ENCODE measurements around the gene KLRC3. TPM values are rescaled to one million over a fixed set of nuclear protein-coding genes. Genes with fewer than 3 reads are reported as not detected.
A peak's percentile ranks its signal among the peaks of the same experiment; 100 is the strongest.

KLRC3 gene
- total RNA-seq, 1 experiment from 2014 or later = not detected

DNA sequence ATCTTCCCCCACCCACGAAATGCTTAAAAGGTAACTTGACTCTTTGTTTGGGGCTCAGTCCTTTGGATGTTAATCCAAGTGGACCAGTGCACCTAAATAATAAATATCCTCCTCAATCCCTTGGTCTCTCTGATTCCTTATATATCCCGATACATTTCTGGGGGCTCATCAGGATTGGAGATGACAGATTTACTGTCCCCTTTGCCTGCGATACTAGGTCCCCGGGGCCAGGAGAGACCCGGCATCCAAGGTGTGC lies 56.8 kb downstream of the KLRC3 start:
- Mint-ChIP-seq H3K4me1 (peaks cover 38% of the 10 kb centered on the region), H3K36me3 (peaks cover 9% of the 10 kb centered on the region), H3K9me3 (peaks cover 15% of the 10 kb centered on the region), H3K27me3 (ENCODE audit: low read depth) (no peaks in the 10 kb centered on the region), H3K27ac (no peak overlapping the region), H3K4me3 (no peak overlapping the region)
- no peak for TF ChIP-seq ZNF219 (CRISPR knock-in tag; IDR thresholded peaks at IDR 0.05; ENCODE audit: borderline replicate concordance)
- ATAC-seq (no peak), DNase-seq (ENCODE audit: low spot score) (no peak)
- POLR2A ChIA-PET = no interaction called here
- CTCF ChIA-PET = no interaction called here

GRCh38 chr12:10362828-10363657 lies 57.4 kb downstream of the KLRC3 start:
- H3K4me1 Mint-ChIP-seq = peaks cover 32% of the 10 kb centered on the region
- DNase-seq (ENCODE audit: low spot score) (no peak), ATAC-seq (no peak)
- TF ChIP-seq, protein P1, sequence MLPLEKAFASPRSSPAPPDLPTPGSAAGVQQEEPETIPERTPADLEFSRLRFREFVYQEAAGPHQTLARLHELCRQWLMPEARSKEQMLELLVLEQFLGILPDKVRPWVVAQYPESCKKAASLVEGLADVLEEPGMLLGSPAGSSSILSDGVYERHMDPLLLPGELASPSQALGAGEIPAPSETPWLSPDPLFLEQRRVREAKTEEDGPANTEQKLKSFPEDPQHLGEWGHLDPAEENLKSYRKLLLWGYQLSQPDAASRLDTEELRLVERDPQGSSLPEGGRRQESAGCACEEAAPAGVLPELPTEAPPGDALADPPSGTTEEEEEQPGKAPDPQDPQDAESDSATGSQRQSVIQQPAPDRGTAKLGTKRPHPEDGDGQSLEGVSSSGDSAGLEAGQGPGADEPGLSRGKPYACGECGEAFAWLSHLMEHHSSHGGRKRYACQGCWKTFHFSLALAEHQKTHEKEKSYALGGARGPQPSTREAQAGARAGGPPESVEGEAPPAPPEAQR (CRISPR knock-in tag; IDR thresholded peaks at IDR 0.05) = no peak
- no peak for TF ChIP-seq ZNF396 (CRISPR knock-in tag; IDR thresholded peaks at IDR 0.05; ENCODE audit: borderline replicate concordance)
- TF ChIP-seq TEAD1 (CRISPR knock-in tag; IDR thresholded peaks at IDR 0.05) = no peak
- no peak for TF ChIP-seq PRDM15 (CRISPR knock-in tag; IDR thresholded peaks at IDR 0.05)
- no peak for TF ChIP-seq MXD4 (CRISPR knock-in tag; IDR thresholded peaks at IDR 0.05; ENCODE audit: borderline replicate concordance)
- TF ChIP-seq, protein P2, sequence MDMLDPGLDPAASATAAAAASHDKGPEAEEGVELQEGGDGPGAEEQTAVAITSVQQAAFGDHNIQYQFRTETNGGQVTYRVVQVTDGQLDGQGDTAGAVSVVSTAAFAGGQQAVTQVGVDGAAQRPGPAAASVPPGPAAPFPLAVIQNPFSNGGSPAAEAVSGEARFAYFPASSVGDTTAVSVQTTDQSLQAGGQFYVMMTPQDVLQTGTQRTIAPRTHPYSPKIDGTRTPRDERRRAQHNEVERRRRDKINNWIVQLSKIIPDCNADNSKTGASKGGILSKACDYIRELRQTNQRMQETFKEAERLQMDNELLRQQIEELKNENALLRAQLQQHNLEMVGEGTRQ (CRISPR knock-in tag; IDR thresholded peaks at IDR 0.05) = no peak
- TF ChIP-seq GTF2I (CRISPR knock-in tag; conservative IDR thresholded peaks at IDR 0.05) = no peak
- no peak for TF ChIP-seq RORB (CRISPR knock-in tag; IDR thresholded peaks at IDR 0.05)
- TF ChIP-seq JUN (CRISPR knock-in tag; IDR thresholded peaks at IDR 0.05) = no peak
- TF ChIP-seq IRF1 (CRISPR knock-in tag; IDR thresholded peaks at IDR 0.05) = no peak
- no peak for TF ChIP-seq ZBTB43 (CRISPR knock-in tag; IDR thresholded peaks at IDR 0.05)
- TF ChIP-seq MYBL2 (CRISPR knock-in tag; IDR thresholded peaks at IDR 0.05) = no peak
- TF ChIP-seq ESRRA (CRISPR knock-in tag; IDR thresholded peaks at IDR 0.05; ENCODE audit: borderline replicate concordance) = no peak
- TF ChIP-seq GABPB1 (CRISPR knock-in tag; IDR thresholded peaks at IDR 0.05) = no peak
- TF ChIP-seq MLX (CRISPR knock-in tag; IDR thresholded peaks at IDR 0.05) = no peak
- H3K27me3 Mint-ChIP-seq (ENCODE audit: low read depth) = no peaks in the 10 kb centered on the region
- H3K36me3 Mint-ChIP-seq = peaks cover 8% of the 10 kb centered on the region
- H3K9me3 Mint-ChIP-seq = peaks cover 11% of the 10 kb centered on the region
- H3K27ac Mint-ChIP-seq = peak overlapping the region; percentile 83
- ChIA-PET POLR2A (no interaction called here), CTCF (interaction anchor here (0.7 kb wide), 1 partner anchor 1973 kb away, joined by 3 read pairs; no protein-coding TSS in a partner anchor)
- peak overlapping the region; percentile 31 for H3K4me3 Mint-ChIP-seq

Measured in WTC11 (cell line).